Measurements from ENCODE around the gene SIRPB1.
"Not testable (repeated sequence)": the region's sequence is repeated elsewhere in the genome, so short reads cannot be mapped to it uniquely, and the experiment has no call there.

Gene SIRPB1

DNA sequence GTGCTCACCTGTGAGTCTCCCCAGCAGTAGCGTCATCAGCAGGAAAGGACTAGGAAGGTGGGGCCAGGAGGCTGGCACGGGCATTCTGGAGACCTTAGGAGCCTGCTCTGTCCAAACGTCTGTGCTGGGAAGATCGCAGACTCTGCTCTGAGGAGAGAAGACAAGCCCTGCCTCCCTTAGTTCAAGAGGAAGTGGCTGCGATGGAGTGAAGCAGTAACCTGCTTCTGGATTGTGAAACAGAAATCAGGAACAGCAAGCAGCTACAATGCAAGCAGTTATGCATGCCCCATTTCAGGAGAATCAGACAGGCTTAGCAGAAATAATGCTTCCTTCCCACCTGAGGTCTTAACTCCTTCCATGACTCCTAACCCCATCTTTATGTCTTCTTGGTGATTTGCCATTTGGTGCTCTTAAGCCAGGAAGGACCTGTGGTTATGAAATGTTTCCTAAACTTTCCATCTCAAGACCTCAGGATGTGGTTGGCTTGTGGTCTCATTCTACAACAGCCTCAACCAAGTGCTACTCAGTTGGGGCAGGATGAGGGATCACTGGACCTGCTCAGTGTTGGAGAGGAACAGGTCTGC is at the start of gene SIRPB1:
TSS of gene SIRPB1 (minus strand) at position 149 of the 584 bp plus-strand sequence. CDS start at position 84, 65 bp downstream.
- DNase-seq, result no peak

DNA sequence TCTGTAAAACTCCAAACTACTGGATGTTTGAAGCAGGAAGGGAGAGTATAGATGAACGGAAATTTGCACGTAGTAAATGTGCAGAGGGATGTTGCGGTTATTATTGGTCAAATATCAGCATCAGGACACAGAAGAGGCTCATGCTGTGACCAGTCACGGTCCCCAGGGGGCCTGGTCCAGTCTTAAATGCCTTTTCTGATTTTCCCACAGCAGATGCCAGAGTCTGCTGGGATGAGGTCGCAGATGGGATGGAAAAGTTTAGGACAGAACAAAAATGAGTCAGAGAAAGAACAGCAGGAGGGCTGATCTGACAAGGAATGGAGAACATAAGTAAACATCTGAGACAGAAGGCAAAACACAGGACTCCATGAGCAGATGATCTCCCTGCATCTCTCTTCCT is 49.5 kb upstream of the SIRPB1 start:
- DNase-seq, result no peak

DNA sequence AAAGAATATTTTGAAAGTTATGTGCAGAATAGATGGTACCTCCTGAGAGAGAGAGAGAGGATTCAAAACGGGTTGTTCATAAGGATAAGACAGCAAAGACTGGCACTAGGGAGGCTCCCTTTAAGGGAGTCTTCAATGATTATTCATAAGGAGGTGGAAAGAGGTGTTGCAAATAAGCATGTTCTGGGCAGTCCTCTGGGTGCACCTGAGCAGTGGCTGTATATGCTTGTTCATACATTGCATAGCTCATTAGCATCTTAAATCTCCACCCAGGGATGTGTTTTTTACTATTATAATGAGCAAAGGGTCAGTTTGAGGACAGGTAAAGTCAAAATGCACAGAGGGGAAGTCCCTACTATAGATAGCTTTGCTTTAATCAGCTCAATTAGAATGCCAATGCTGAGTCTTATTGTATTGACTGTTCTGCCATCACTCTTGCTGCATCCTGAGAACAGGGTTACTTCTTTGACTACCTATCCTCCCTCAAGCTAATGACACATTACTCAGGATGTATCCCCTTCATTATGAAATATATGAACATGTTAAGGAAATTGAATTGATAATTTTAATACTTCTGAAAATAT is 47.8 kb upstream of the SIRPB1 start:
- DNase-seq, result no peak

DNA sequence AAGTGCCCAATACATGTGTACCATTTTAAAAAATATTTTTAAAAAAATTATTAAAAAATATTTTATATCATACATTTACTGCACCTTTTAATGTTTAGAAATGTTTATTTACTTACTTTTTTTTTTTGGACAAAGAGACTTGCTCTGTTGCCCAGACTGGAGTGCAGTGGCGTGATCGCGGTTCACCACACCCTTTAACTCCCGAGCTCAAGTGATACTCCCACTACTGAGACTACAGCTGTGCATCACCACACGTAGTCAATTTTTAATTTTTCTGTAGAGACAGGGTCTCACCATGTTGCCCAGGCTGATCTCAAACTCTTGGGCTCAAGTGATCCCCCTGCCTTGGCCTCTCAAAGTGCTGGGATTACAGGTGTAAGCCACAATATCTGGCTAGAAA is 47.0 kb upstream of the SIRPB1 start:
- DNase-seq, result no peak

DNA sequence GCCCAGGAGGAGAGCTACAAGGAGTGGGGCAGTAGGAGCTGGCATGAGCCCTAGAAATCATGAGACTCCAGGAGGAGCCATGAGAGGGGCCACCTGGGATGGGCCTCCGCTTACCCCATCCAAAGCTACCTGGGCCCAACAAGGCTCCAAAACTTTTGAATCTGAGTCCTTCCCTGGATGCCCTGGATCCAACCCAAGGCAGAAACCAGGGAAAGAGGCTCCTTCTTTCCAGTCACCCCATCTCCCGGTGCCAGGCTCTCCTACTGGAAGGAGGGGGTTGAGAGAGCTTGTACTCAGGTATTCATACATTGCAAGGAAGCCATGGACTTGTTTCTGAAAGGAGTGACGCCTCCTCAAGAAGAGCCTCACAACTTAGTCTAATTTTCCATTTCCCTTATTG is 45.5 kb upstream of the SIRPB1 start:
- DNase-seq, result no peak

GRCh38 chr20:1664911-1665310 is 45.1 kb upstream of the SIRPB1 start:
- no peak for DNase-seq

GRCh38 chr20:1663917-1664316 is 44.1 kb upstream of the SIRPB1 start:
- no peak for DNase-seq

GRCh38 chr20:1661542-1662299 is 41.9 kb upstream of the SIRPB1 start:
- DNase-seq, result no peak

GRCh38 chr20:1660246-1660645 is 40.4 kb upstream of the SIRPB1 start:
- no peak for DNase-seq

- no peak for DNase-seq
Measured at GRCh38 chr20:1657556-1658334, 37.9 kb upstream of the SIRPB1 start, which contains the start of gene SIRPG. Gene SIRPG, minus strand, starts transcription at chr20:1657779. Its CDS starts 65 bp downstream, at chr20:1657714.

GRCh38 chr20:1656844-1657243 is 37.0 kb upstream of the SIRPB1 start:
- DNase-seq, result peak; percentile 88

DNA sequence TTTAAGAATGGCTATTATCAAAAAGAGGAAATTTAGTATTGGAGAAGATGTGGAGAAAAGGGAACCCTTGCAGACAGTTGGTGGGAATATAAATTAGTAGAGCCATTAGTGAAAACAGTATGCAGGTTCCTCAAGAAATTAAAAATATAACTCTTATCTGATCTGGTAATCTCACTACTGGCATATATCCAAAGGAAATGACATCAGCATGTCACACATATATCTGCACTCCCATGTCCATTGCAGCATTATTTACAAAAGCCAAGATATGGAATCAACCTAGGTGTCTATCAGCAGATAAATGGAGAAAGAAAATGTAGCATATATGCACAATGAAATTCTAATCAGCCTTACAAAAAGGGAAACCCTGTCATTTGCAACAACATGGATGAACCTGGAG is 35.2 kb upstream of the SIRPB1 start:
- DNase-seq, result no peak

GRCh38 chr20:1652960-1653359 is 33.2 kb upstream of the SIRPB1 start:
- DNase-seq, result no peak

GRCh38 chr20:1652104-1652503 is 32.3 kb upstream of the SIRPB1 start:
- no peak for DNase-seq

- DNase-seq, result peak; percentile 57
Measured at GRCh38 chr20:1651268-1652058, 31.7 kb upstream of the SIRPB1 start.

DNA sequence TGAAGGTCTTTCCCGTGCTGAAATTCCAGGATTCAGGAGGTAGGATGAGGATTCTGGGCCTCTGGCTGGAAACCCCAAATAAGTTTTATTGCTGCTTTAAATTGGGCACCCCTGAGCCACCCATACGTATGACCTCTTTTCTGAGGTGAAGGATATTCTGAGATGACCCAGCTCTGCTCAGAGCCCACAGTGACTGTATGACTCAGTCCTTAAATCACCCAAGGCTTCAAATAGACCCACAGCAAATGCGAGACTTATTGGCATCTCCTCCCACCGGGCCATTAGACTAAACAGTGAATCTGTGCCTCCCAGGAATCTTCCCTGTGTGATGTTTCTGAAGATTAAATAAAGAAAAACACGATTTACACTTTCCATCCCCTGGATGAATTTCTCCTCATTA is 28.3 kb upstream of the SIRPB1 start:
- no peak for DNase-seq

DNA sequence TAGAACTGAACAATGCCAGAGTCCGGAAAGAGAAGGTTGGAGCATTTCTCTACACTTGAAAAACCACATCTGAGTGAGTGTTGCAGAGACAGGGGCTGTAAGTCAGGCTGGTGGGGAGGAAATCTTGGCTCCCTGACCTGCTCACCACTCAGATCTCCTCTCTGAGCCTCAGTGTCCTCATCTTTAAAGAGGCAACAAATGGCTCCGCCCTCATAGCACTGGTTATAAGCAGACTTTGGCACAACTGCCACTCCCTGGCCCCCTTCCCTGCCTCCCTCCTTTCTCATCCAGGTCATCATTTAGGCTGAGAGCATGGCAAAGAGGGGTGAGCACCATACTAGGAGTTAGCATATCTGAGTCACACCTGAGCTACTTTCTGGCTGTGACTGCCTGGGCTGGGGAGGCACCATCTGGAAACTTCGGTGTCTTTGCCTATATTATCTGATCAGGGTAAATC is 27.2 kb upstream of the SIRPB1 start:
- DNase-seq, result no peak

DNA sequence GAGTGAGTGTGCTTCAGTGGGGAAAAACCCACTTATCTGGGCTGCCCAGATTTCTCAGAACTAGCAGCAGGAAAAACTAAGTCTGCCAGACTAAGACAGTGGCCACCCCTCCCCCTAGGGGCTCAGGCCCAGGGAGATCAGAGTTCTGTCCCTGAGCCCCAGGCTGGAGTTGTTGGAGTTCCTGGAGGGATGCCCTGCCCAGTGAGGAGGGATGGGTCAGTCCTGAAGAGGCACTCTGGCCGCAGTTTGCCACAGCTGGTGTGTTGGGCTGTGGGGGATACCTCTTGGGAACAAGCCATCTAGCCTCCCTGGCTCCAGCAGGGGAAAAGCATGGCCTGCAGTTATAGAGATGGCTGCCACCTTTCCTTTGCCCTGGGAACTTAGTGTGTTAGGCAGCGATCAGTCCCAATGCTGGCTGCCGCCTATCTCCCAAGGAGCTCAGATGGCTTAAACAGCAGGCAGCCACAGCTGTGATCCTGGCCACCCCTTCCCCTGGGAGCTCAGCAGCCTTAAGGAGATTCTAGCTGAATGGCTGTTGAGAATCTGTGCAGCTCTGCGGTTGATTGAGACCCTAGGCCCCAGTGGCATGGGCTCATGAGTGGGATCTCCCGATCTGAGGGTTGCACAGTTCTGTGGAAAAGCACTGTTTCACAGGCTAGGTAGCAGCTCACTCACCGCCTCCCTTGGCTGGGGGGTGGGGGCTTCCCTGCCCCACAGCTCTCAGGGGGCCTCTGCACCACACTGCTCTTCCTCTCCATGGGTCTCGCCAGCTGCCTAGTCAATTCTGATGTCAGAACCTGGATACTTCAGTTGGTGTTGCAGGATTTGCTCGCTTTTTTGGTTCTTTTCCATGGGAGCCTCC is 24.5 kb upstream of the SIRPB1 start:
- DNase-seq, result peak; percentile 98

- not testable (repeated sequence) for DNase-seq
Measured at GRCh38 chr20:1638643-1639042, 18.8 kb upstream of the SIRPB1 start.

GRCh38 chr20:1637755-1638154 is 17.9 kb upstream of the SIRPB1 start:
- no peak for DNase-seq

- DNase-seq, result no peak
Measured at GRCh38 chr20:1637226-1637625, 17.4 kb upstream of the SIRPB1 start.

DNA sequence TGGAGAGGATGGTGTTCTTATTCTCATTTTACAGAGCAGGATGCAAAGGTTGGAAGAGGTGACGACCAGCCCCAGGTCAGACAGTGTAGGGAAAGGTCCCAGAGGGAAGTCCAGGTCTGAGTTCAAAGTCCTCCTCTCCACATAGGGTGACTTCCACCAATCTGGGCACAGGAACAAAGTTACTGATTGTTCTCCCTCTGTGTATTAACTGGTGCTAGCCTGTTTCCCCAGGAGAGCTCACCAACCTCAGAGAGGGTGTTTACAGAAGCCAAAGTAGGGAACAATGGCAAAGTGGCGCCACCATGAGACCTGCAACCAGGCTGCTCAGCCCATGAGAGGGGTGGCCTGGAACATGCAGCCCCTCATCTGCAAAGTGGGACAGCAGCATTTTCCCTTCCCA is 16.8 kb upstream of the SIRPB1 start:
- DNase-seq, result no peak

Data from NCI-H82 (cell line).